Neural cell (in vitro differentiated cells): Measurements from ENCODE around the gene NOTCH2. TPM values are rescaled to one million over a fixed set of nuclear protein-coding genes. Genes with fewer than 3 reads are reported as not detected.

ENCODE experiments used
- H2AFZ ChIP-seq: fragments of 200-600, 300-800 bp; sonication (generic), shearing (Covaris generic); 2 replicates; pipeline ENCODE4 v1.6.0; 2014; ENCODE audit warnings: low read depth, mild to moderate bottlenecking, antibody characterized with exemption, low read length, moderate library complexity
- H3F3A ChIP-seq: fragments of 200-600 bp; shearing (Covaris generic); 2 replicates; pipeline ENCODE4 v1.6.1; 2016; ENCODE audit warnings: mild to moderate bottlenecking, moderate library complexity, mixed read lengths, antibody characterized with exemption, low read length; ENCODE audit not compliant: insufficient read depth, poor library complexity, severe bottlenecking
- H3K27ac ChIP-seq: fragments of 200-600, 300-800 bp; sonication (generic), shearing (Covaris generic); 2 replicates; pipeline ENCODE4 v1.5.1; 2014; ENCODE audit warnings: mild to moderate bottlenecking, low read length, moderate library complexity
- H3K27me3 ChIP-seq: fragments of 300-800, 200-600 bp; sonication (generic), shearing (Covaris generic); 2 replicates; pipeline ENCODE4 v1.6.0; 2014; ENCODE audit warnings: mild to moderate bottlenecking, low read depth, low read length, moderate library complexity; ENCODE audit not compliant: insufficient read depth
- H3K36me3 ChIP-seq: fragments of 300-800, 200-600 bp; sonication (generic), shearing (Covaris generic); 2 replicates; pipeline ENCODE4 v1.5.1; 2014; ENCODE audit warnings: mild to moderate bottlenecking, antibody characterized with exemption, low read length, moderate library complexity; ENCODE audit not compliant: insufficient read depth
- H3K4me2 ChIP-seq: fragments of 300-800, 200-600 bp; sonication (generic), shearing (Covaris generic); 2 replicates; pipeline ENCODE4 v1.6.0; 2014; ENCODE audit warnings: mild to moderate bottlenecking, low read length
- H3K4me3 ChIP-seq: fragments of 300-800, 200-600 bp; sonication (generic), shearing (Covaris generic); 2 replicates; pipeline ENCODE4 v1.5.1; 2014; ENCODE audit warnings: mild to moderate bottlenecking, low read length, moderate library complexity
- H3K79me2 ChIP-seq: fragments of 200-600 bp; shearing (Covaris generic); replicated peaks from 2 replicates; pipeline ENCODE4 v1.6.0; 2014; ENCODE audit warnings: mild to moderate bottlenecking, low read length, moderate library complexity; ENCODE audit not compliant: insufficient read depth
- H3K9ac ChIP-seq: fragments of 300-800, 200-600 bp; sonication (generic), shearing (Covaris generic); 2 replicates; pipeline ENCODE4 v1.6.1; 2016; ENCODE audit warnings: mild to moderate bottlenecking, low read length, mixed read lengths
- H3K9me2 ChIP-seq: fragments of 200-600 bp; shearing (Covaris generic); 2 replicates; pipeline ENCODE4 v1.6.1; 2016; ENCODE audit warnings: mild to moderate bottlenecking, low read length, mixed read lengths; ENCODE audit not compliant: insufficient read depth
- H3K9me3 ChIP-seq: fragments of 200-600, 300-800 bp; sonication (generic), shearing (Covaris generic); 2 replicates; pipeline ENCODE4 v1.6.1; 2016; ENCODE audit warnings: mild to moderate bottlenecking, mixed run types, low read length, moderate library complexity, mixed read lengths
- H4K20me1 ChIP-seq: fragments of 200-600 bp; shearing (Covaris generic); 2 replicates; pipeline ENCODE4 v1.6.1; 2016; ENCODE audit warnings: mild to moderate bottlenecking, mixed run types; ENCODE audit not compliant: insufficient read depth
- CTCF ChIP-seq: fragments of 450-650 bp; IDR thresholded peaks from 2 replicates; pipeline ENCODE4 v1.5.1; 2014; ENCODE audit warnings: antibody characterized with exemption, mild to moderate bottlenecking, moderate library complexity; ENCODE audit not compliant: poor library complexity, severe bottlenecking
- EP300 ChIP-seq: fragments of 450-650 bp; conservative IDR thresholded peaks from 2 replicates; pipeline ENCODE4 v1.6.1; 2014; ENCODE audit warnings: antibody characterized with exemption, mild to moderate bottlenecking, moderate library complexity; ENCODE audit not compliant: poor library complexity, severe bottlenecking
- EZH2 ChIP-seq: fragments of 200-600, 300-800 bp; shearing (Covaris generic), sonication (generic); IDR thresholded peaks from 2 replicates; pipeline ENCODE4 v1.6.1; 2014; ENCODE audit warnings: antibody characterized with exemption, low read length, borderline replicate concordance, mild to moderate bottlenecking; ENCODE audit not compliant: insufficient read depth, poor library complexity, severe bottlenecking
- MXI1 ChIP-seq: fragments of 450-650 bp; conservative IDR thresholded peaks from 2 replicates; pipeline ENCODE4 v1.6.1; 2014; ENCODE audit warnings: antibody characterized with exemption, mild to moderate bottlenecking; ENCODE audit not compliant: poor library complexity, severe bottlenecking
- POLR2AphosphoS5 ChIP-seq: IDR thresholded peaks from 2 replicates; pipeline ENCODE4 v1.6.1; 2012
- RAD21 ChIP-seq: fragments of 450-650 bp; conservative IDR thresholded peaks from 2 replicates; pipeline ENCODE4 v1.6.1; 2014; ENCODE audit warnings: antibody characterized with exemption, mild to moderate bottlenecking, moderate library complexity
- REST ChIP-seq: IDR thresholded peaks from 2 replicates; pipeline ENCODE4 v1.6.1; 2012; ENCODE audit warnings: borderline replicate concordance
- SMC3 ChIP-seq: fragments of 450-650 bp; conservative IDR thresholded peaks from 2 replicates; pipeline ENCODE4 v1.6.1; 2014; ENCODE audit warnings: antibody characterized with exemption, mild to moderate bottlenecking, moderate library complexity; ENCODE audit not compliant: poor library complexity
- TAF1 ChIP-seq: IDR thresholded peaks from 2 replicates; pipeline ENCODE4 v1.6.1; 2012; ENCODE audit warnings: low read depth
- polyA plus RNA-seq: library from polyadenylated mRNA; depleted of rRNA; stranded (reverse); fragments of >200 nt; gene quantifications from 2 replicates; pipeline ENCODE4 v1.2.3, GENCODE V29; 2014

Gene NOTCH2
- polyA plus RNA-seq, 1 donor from 2014 or later = 0.73 TPM

- no peaks in the 10 kb centered on the region for H3K9me3 ChIP-seq
- no peak overlapping the region for H2AFZ ChIP-seq
- no peaks in the 10 kb centered on the region for H3K9me2 ChIP-seq
- no peaks in the 10 kb centered on the region for H3F3A ChIP-seq
- no peak overlapping the region for H3K9ac ChIP-seq
- H4K20me1 ChIP-seq = no peaks in the 10 kb centered on the region
- H3K79me2 ChIP-seq = no peaks in the 10 kb centered on the region
- no peak overlapping the region for H3K4me2 ChIP-seq
- no peak overlapping the region for H3K27ac ChIP-seq
- no peak overlapping the region for H3K4me3 ChIP-seq
- H3K36me3 ChIP-seq = no peaks in the 10 kb centered on the region
- H3K27me3 ChIP-seq = no peaks in the 10 kb centered on the region
- no peak for TF ChIP-seq EZH2
- TF ChIP-seq TAF1 = no peak
- TF ChIP-seq CTCF = no peak
- TF ChIP-seq MXI1 = no peak
- TF ChIP-seq REST = no peak
- no peak for TF ChIP-seq POLR2AphosphoS5
- no peak for TF ChIP-seq SMC3
- TF ChIP-seq RAD21 = no peak
- no peak for TF ChIP-seq EP300
These were observed 160.8 kb downstream of the NOTCH2 start for GRCh38 chr1:119908661-119909060.

- Histone ChIP-seq H4K20me1 (no peaks in the 10 kb centered on the region), H3K36me3 (no peaks in the 10 kb centered on the region), H3K9me3 (no peaks in the 10 kb centered on the region), H3K27ac (no peak overlapping the region), H3K79me2 (no peaks in the 10 kb centered on the region), H3K9ac (no peak overlapping the region), H3K4me3 (no peak overlapping the region), H2AFZ (no peak overlapping the region), H3F3A (no peaks in the 10 kb centered on the region), H3K27me3 (no peaks in the 10 kb centered on the region), H3K4me2 (no peak overlapping the region), H3K9me2 (no peaks in the 10 kb centered on the region)
- TF ChIP-seq POLR2AphosphoS5 = no peak
- no peak for TF ChIP-seq TAF1
- no peak for TF ChIP-seq REST
- no peak for TF ChIP-seq SMC3
- no peak for TF ChIP-seq EZH2
- TF ChIP-seq CTCF = no peak
- TF ChIP-seq EP300 = no peak
- TF ChIP-seq MXI1 = no peak
- TF ChIP-seq RAD21 = no peak
These were observed 162.4 kb downstream of the NOTCH2 start for GRCh38 chr1:119906927-119907652.
